Suprapubic skin (tissue), 3 donors: ENCODE data around the gene UBE2E3.

Experiments
- POLR2AphosphoS5 ChIP-seq, 3 donors: sonication (generic); formaldehyde crosslinking; IDR thresholded peaks; one replicate each; pipeline ENCODE4 v1.6.1; 2017; ENCODE audit warnings: antibody characterized with exemption in 3 of 3
- TF ChIP-seq, protein P1 (sequence below), 2 donors: fragments of 200-600 bp in 1 of 2; fragments of 450-650 bp in 1 of 2; sonication (generic) in 1 of 2; IDR thresholded peaks; one replicate each; pipeline ENCODE4 v1.5.1; 2016 to 2019; ENCODE audit warnings: antibody characterized with exemption in 2 of 2, mild to moderate bottlenecking in 1 of 2, moderate library complexity in 1 of 2

DNA sequence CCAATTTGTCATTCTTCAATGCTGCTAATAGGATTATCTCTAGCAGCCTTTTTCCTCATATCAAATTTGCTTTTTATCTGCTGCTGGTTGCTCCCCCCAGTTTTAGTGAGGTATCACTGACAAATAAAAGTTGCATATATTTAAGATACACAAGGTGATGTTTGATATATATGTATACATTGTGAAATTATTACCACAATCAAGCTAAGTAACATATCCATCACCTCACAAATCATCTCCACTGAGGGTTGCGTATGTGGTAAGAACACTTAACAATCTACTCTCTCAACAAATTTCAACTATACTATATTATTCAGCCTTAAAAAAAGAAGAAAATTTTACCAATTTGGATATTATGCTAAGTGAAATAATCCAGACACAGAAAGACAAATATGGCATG lies 30.5 kb upstream of the UBE2E3 start:
- TF ChIP-seq, protein P1, sequence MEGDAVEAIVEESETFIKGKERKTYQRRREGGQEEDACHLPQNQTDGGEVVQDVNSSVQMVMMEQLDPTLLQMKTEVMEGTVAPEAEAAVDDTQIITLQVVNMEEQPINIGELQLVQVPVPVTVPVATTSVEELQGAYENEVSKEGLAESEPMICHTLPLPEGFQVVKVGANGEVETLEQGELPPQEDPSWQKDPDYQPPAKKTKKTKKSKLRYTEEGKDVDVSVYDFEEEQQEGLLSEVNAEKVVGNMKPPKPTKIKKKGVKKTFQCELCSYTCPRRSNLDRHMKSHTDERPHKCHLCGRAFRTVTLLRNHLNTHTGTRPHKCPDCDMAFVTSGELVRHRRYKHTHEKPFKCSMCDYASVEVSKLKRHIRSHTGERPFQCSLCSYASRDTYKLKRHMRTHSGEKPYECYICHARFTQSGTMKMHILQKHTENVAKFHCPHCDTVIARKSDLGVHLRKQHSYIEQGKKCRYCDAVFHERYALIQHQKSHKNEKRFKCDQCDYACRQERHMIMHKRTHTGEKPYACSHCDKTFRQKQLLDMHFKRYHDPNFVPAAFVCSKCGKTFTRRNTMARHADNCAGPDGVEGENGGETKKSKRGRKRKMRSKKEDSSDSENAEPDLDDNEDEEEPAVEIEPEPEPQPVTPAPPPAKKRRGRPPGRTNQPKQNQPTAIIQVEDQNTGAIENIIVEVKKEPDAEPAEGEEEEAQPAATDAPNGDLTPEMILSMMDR (IDR thresholded peaks at IDR 0.05): no peak
- TF ChIP-seq POLR2AphosphoS5 (IDR thresholded peaks at IDR 0.05): no peak
